Endothelial cell of umbilical vein (primary cell): ENCODE measurements around the gene COL6A3. TPM values are rescaled to one million over a fixed set of nuclear protein-coding genes. Genes with fewer than 3 reads are reported as not detected.

Source experiments
- BruUV-seq: library from RNA; stranded (reverse); fragments of 400-500 nt; replicated peaks from 2 replicates; lab custom pipeline; 2021; lab: Mats Ljungman, UMichigan
- CTCF ChIA-PET: fragments of 300-600, 350-600 bp; sonication (Branson Sonifier 250); formaldehyde crosslinking; loops from one replicate; lab custom pipeline; 2021; ENCODE audit warnings: antibody characterized with exemption, inconsistent platforms; lab: Charles Lee
- POLR2A ChIA-PET: fragments of 300-600, 350-600 bp; sonication (Branson Sonifier 250); formaldehyde crosslinking; loops from one replicate; lab custom pipeline; 2021; ENCODE audit warnings: antibody characterized with exemption, inconsistent platforms; lab: Charles Lee
- DNase-seq: peaks from one replicate; pipeline ENCODE4 v3.0.0-alpha.2; 2011; ENCODE audit warnings: low read depth, low spot score
- FAIRE-seq: peaks from 2 replicates; lab custom pipeline; 2011; peaks lifted over from hg19 to GRCh38; lab: Jason Lieb, UNC
- H2AFZ ChIP-seq: 2 replicates; pipeline ENCODE4 v1.6.0; 2012; ENCODE audit warnings: low read depth, low read length, control low read depth, inconsistent platforms
- H3K27ac ChIP-seq: 2 replicates; pipeline ENCODE4 v1.5.1; 2011; ENCODE audit warnings: low read depth, mild to moderate bottlenecking, control low read depth, low read length, moderate library complexity; ENCODE audit not compliant: insufficient read depth
- H3K27me3 ChIP-seq, 2 experiments: 2 replicates each; pipeline versions ENCODE4 v1.6.0 to v1.6.1; 2011; ENCODE audit warnings: low read length in 2 of 2, mixed read lengths in 1 of 2; ENCODE audit not compliant: control insufficient read depth in 2 of 2, insufficient read depth in 2 of 2
- H3K36me3 ChIP-seq, 2 experiments: 2 replicates in 1 of 2; 3 replicates in 1 of 2; pipeline ENCODE4 v1.5.1; 2011; ENCODE audit warnings: low read length in 2 of 2, mild to moderate bottlenecking in 1 of 2, moderate library complexity in 1 of 2; ENCODE audit not compliant: control insufficient read depth in 2 of 2, insufficient read depth in 2 of 2; ENCODE audit errors: extremely low read depth in 1 of 2
- H3K4me1 ChIP-seq: 3 replicates; pipeline ENCODE4 v1.5.1; 2011; ENCODE audit warnings: mild to moderate bottlenecking, low read length; ENCODE audit not compliant: control insufficient read depth, insufficient read depth; ENCODE audit errors: extremely low read depth
- H3K4me2 ChIP-seq: 2 replicates; pipeline ENCODE4 v1.6.1; 2011; ENCODE audit warnings: low read length, control low read depth, mixed read lengths; ENCODE audit not compliant: insufficient read depth
- H3K4me3 ChIP-seq, 3 experiments: fragments of 200-600 bp in 1 of 3; sonication (generic), shearing (Covaris generic) in 1 of 3; replicated peaks in 1 of 3; 2 replicates each; pipeline ENCODE4 v1.5.1; 2011 to 2016; ENCODE audit warnings: control low read depth in 3 of 3, low read length in 3 of 3, mild to moderate bottlenecking in 2 of 3, inconsistent platforms in 1 of 3, low read depth in 1 of 3, moderate library complexity in 1 of 3; ENCODE audit not compliant: insufficient read depth in 1 of 3
- H3K79me2 ChIP-seq: 2 replicates; pipeline ENCODE4 v1.6.0; 2012; ENCODE audit warnings: low read length, inconsistent platforms; ENCODE audit not compliant: control insufficient read depth, insufficient read depth
- H3K9ac ChIP-seq: replicated peaks from 2 replicates; pipeline ENCODE3; 2011; ENCODE audit warnings: low read length, control low read depth; ENCODE audit not compliant: insufficient read depth; ENCODE audit errors: extremely low read depth
- H3K9me1 ChIP-seq: replicated peaks from 3 replicates; pipeline ENCODE4 v1.6.0; 2011; ENCODE audit warnings: mild to moderate bottlenecking, low read length; ENCODE audit not compliant: control insufficient read depth, insufficient read depth; ENCODE audit errors: extremely low read depth
- H3K9me3 ChIP-seq: replicated peaks from 2 replicates; pipeline ENCODE4 v1.5.1; 2012; ENCODE audit warnings: low read length, inconsistent platforms; ENCODE audit not compliant: control insufficient read depth, insufficient read depth
- H4K20me1 ChIP-seq: replicated peaks from 2 replicates; pipeline ENCODE3; 2011; ENCODE audit warnings: mild to moderate bottlenecking, low read length; ENCODE audit not compliant: control insufficient read depth, insufficient read depth; ENCODE audit errors: extremely low read depth
- EZH2 ChIP-seq: IDR thresholded peaks from 2 replicates; pipeline ENCODE4 v1.6.1; 2012; ENCODE audit warnings: borderline replicate concordance, low read depth, mild to moderate bottlenecking, moderate library complexity, low read length, inconsistent platforms; ENCODE audit not compliant: severe bottlenecking
- JUN ChIP-seq: IDR thresholded peaks from 2 replicates; pipeline ENCODE4 v1.6.1; 2011; ENCODE audit warnings: borderline replicate concordance, low read depth; ENCODE audit not compliant: insufficient read length, insufficient read depth
- MYC ChIP-seq: IDR thresholded peaks from one replicate; pipeline ENCODE4 v1.6.1; 2011; ENCODE audit warnings: mild to moderate bottlenecking, low read depth, low read length
- POLR2AphosphoS5 ChIP-seq: IDR thresholded peaks from 2 replicates; pipeline ENCODE4 v1.6.1; 2012; ENCODE audit warnings: low read depth, mild to moderate bottlenecking, control low read depth, low read length, moderate library complexity; ENCODE audit not compliant: insufficient read depth
- dilution Hi-C: fragments of 300-500 bp; cut with MboI; formaldehyde crosslinking; loops from one replicate; pipeline ENCODE4 v1.15.0; 2019; ENCODE audit warnings: low sequenced_read_pairs; ENCODE audit not compliant: extremely low pct_ligation_motif_present
- intact Hi-C: fragments of 100-400 bp; cut with micrococcal nuclease; formaldehyde crosslinking; loops from one replicate; pipeline ENCODE4 v1.10.0; 2022
- polyA plus RNA-seq, 4 experiments: library from polyadenylated mRNA; depleted of rRNA in 3 of 4; stranded (reverse) in 3 of 4; unstranded in 1 of 4; fragments of >200 nt; gene quantifications; 2 replicates each; pipeline versions ENCODE4 v1.2.1 to v1.2.3, GENCODE V29; 2011 to 2012; ENCODE audit warnings: missing spikeins in 1 of 4
- total RNA-seq: library from RNA; stranded (reverse); gene quantifications from 2 replicates; pipeline ENCODE4 v1.2.3, GENCODE V29; 2021
- TF ChIP-seq, protein P1 (sequence below): IDR thresholded peaks from 2 replicates; pipeline ENCODE4 v1.6.1; 2011; ENCODE audit not compliant: insufficient read depth, insufficient read length
- TF ChIP-seq, protein P2 (sequence below), 2 donors: IDR thresholded peaks; 1 replicate in 1 of 2; 2 replicates in 1 of 2; pipeline ENCODE4 v1.5.1; 2011; ENCODE audit warnings: low read length in 2 of 2, mild to moderate bottlenecking in 2 of 2, moderate library complexity in 2 of 2, control low read depth in 1 of 2, inconsistent platforms in 1 of 2, low read depth in 1 of 2; ENCODE audit not compliant: insufficient read depth in 1 of 2; ENCODE audit errors: extremely low read depth in 1 of 2

COL6A3 gene
- total and polyA plus RNA-seq, 2 donors (not counting 3 experiments of a cell fraction or from before 2014, with no cell fraction given): 0.03 TPM; not detected in 1

GRCh38 chr2:237459226-237459625, 45.3 kb upstream of the COL6A3 start:
- ChIA-PET POLR2A (no interaction called here), CTCF (interaction anchor here (1.4 to 1.7 kb wide), 3 partner anchors 16 to 53 kb away, joined by 4 to 9 read pairs (median 5); no protein-coding TSS in a partner anchor)
- peaks cover 11% of the 10 kb centered on the region for H3K4me1 ChIP-seq
- no peak overlapping the region for H3K27ac ChIP-seq
- H3K79me2 ChIP-seq: no peaks in the 10 kb centered on the region
- peaks cover 34 to 37% of the 10 kb centered on the region in 2 experiments for H3K27me3 ChIP-seq
- no peak overlapping the region for H2AFZ ChIP-seq
- no peaks in the 10 kb centered on the region for H3K9me3 ChIP-seq
- H4K20me1 ChIP-seq: no peaks in the 10 kb centered on the region
- BruUV-seq: no TSS peak
- no peak overlapping the region for H3K4me3 ChIP-seq
- no peak overlapping the region for H3K4me2 ChIP-seq
- no peaks in the 10 kb centered on the region for H3K9me1 ChIP-seq
- intact Hi-C loops: no loop called here
- dilution Hi-C loops: no loop called here
- H3K36me3 ChIP-seq: no peaks in the 10 kb centered on the region
- FAIRE-seq (peak; percentile 38), DNase-seq (no peak)
- TF ChIP-seq POLR2AphosphoS5 (no peak), EZH2 (no peak), JUN (no peak), MYC (no peak)
- TF ChIP-seq, protein P1, sequence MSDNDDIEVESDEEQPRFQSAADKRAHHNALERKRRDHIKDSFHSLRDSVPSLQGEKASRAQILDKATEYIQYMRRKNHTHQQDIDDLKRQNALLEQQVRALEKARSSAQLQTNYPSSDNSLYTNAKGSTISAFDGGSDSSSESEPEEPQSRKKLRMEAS: no peak
- TF ChIP-seq, protein P2, sequence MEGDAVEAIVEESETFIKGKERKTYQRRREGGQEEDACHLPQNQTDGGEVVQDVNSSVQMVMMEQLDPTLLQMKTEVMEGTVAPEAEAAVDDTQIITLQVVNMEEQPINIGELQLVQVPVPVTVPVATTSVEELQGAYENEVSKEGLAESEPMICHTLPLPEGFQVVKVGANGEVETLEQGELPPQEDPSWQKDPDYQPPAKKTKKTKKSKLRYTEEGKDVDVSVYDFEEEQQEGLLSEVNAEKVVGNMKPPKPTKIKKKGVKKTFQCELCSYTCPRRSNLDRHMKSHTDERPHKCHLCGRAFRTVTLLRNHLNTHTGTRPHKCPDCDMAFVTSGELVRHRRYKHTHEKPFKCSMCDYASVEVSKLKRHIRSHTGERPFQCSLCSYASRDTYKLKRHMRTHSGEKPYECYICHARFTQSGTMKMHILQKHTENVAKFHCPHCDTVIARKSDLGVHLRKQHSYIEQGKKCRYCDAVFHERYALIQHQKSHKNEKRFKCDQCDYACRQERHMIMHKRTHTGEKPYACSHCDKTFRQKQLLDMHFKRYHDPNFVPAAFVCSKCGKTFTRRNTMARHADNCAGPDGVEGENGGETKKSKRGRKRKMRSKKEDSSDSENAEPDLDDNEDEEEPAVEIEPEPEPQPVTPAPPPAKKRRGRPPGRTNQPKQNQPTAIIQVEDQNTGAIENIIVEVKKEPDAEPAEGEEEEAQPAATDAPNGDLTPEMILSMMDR (IDR thresholded peaks at IDR 0.05; ENCODE audit: extremely low read depth in 1 of 2, insufficient read depth in 1 of 2, low read depth in 1 of 2, low read length in 2 of 2): no peak
- H3K9ac ChIP-seq: no peak overlapping the region
